ENCODE results near the gene SYTL5. TPM values are rescaled to one million over a fixed set of nuclear protein-coding genes. Genes with fewer than 3 reads are reported as not detected.

The SYTL5 gene
- total RNA-seq, 4 donors from 2014 or later: 0.10 to 1.7 (median 0.11) TPM; not detected in 1

DNA sequence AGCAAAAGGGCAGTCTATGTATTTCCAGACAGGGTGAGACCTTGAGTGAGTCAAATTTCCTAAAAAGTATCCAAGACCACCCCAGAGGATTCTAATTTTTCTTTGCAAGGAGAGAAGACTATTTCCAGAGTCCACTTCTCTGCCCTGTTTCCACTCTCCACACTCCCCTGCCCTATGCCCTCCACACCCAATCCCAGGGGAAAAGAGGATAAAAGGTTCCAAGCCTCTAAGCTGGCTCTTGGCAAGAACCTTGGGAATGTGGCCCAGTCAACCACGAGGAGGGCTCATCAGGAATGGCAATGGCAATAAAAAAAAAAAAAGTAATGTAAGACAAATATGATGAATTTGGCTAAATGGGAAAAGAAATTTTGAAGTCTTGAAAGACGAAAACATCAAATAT lies 148.5 kb downstream of the SYTL5 start:
- WGBS, 2 donors: 45 to 83% methylated on average over 2 of the region's 2 CpGs
- H3K4me1 ChIP-seq: no peaks in the 10 kb centered on the region
- no peaks in the 10 kb centered on the region for H3K9me3 ChIP-seq
- no peaks in the 10 kb centered on the region for H3K36me3 ChIP-seq
- intact Hi-C loops (cut with DNase I): no loop called here
- DNase-seq: no peak
- no peak overlapping the region for H3K27ac ChIP-seq
- no peak for TF ChIP-seq POLR2A (IDR thresholded peaks at IDR 0.05)
- TF ChIP-seq, protein P1, sequence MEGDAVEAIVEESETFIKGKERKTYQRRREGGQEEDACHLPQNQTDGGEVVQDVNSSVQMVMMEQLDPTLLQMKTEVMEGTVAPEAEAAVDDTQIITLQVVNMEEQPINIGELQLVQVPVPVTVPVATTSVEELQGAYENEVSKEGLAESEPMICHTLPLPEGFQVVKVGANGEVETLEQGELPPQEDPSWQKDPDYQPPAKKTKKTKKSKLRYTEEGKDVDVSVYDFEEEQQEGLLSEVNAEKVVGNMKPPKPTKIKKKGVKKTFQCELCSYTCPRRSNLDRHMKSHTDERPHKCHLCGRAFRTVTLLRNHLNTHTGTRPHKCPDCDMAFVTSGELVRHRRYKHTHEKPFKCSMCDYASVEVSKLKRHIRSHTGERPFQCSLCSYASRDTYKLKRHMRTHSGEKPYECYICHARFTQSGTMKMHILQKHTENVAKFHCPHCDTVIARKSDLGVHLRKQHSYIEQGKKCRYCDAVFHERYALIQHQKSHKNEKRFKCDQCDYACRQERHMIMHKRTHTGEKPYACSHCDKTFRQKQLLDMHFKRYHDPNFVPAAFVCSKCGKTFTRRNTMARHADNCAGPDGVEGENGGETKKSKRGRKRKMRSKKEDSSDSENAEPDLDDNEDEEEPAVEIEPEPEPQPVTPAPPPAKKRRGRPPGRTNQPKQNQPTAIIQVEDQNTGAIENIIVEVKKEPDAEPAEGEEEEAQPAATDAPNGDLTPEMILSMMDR (IDR thresholded peaks at IDR 0.05): no peak
- no peak overlapping the region for H3K4me3 ChIP-seq (replicated peaks in 1 of 3)
- no peaks in the 10 kb centered on the region for H3K27me3 ChIP-seq

DNA sequence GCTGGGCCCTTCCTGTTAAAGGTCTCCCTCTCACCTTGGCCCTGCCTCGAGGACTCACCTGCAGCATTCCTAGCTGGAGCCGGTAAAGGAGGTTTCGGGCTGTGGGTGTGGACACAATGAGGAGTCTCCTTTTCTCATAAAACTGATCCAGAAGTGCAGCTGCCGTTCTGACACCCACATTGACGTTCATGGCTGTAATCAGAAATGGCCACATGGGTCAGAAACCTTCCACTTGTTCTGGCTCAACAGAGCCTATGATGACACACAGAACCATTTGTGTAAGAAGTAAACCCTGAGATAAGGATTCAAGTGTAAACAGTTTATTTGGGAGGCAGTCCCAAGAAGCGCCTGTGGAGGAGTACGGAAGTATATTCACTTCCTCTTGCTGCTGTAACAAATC lies 150.5 kb downstream of the SYTL5 start:
- Histone ChIP-seq H3K9me3 (no peaks in the 10 kb centered on the region), H3K36me3 (no peaks in the 10 kb centered on the region), H3K4me3 (replicated peaks in 1 of 3) (no peak overlapping the region), H3K27me3 (no peaks in the 10 kb centered on the region), H3K27ac (no peak overlapping the region), H3K4me1 (no peaks in the 10 kb centered on the region)
- DNase-seq: no peak
- no peak for TF ChIP-seq POLR2A (IDR thresholded peaks at IDR 0.05)
- TF ChIP-seq, protein P1 (IDR thresholded peaks at IDR 0.05): no peak
- 94 to 100% methylated on average over 6 to 7 of the region's 7 CpGs for WGBS, 2 donors
- intact Hi-C loops (cut with DNase I): no loop called here

DNA sequence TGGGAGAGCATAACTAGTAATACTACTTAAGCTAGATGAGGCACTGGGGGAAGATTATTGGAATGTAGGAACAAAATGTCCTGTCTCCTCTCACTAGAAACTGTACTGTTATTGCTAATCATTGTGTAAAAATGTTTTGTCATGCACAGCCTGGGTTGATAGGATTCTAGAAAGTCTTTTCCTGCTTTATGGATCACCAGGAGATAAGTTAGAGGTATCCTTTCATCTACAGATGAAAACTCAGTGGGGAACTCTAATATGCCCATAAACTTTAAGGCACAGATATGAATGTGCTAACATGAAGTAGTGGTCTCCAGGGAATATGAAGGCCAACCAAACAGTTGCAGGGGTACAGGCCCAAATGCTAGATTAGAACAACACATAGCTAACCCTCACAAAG lies 156.8 kb downstream of the SYTL5 start:
- TF ChIP-seq, protein P1 (IDR thresholded peaks at IDR 0.05): no peak
- TF ChIP-seq POLR2A (IDR thresholded peaks at IDR 0.05): no peak
- Histone ChIP-seq H3K4me3 (replicated peaks in 1 of 3) (no peak overlapping the region), H3K9me3 (no peaks in the 10 kb centered on the region), H3K4me1 (no peaks in the 10 kb centered on the region), H3K27ac (no peak overlapping the region), H3K36me3 (no peaks in the 10 kb centered on the region), H3K27me3 (no peaks in the 10 kb centered on the region)
- no peak for DNase-seq
- intact Hi-C loops (cut with DNase I): loop anchor here (5.0 kb wide), 1 partner anchor 236 kb away; no protein-coding TSS in a partner anchor

DNA sequence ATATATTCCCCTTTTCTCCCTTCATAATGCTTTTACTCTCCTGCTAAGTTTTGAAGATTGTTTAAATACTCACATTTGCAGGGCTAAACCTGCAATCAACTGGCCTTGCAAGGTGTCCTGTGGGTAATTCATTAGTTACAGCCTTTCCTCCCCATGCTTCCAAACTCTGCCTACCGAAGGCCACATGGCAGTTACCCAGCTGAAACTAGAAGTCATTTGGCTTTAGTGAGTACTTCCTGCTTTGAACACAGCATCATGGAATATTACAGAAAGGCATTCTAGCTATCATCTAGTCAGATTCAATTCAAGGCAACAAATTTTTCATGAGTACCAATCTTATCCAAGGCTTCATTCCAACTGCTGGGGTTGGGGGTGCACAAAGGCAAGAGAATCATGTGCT lies 158.7 kb downstream of the SYTL5 start:
- TF ChIP-seq POLR2A (IDR thresholded peaks at IDR 0.05): no peak
- TF ChIP-seq, protein P1 (IDR thresholded peaks at IDR 0.05): no peak
- Histone ChIP-seq H3K9me3 (no peaks in the 10 kb centered on the region), H3K36me3 (no peaks in the 10 kb centered on the region), H3K27me3 (no peaks in the 10 kb centered on the region), H3K4me3 (replicated peaks in 1 of 3) (no peak overlapping the region), H3K4me1 (no peaks in the 10 kb centered on the region), H3K27ac (no peak overlapping the region)
- intact Hi-C loops (cut with DNase I): no loop called here
- no peak for DNase-seq
- WGBS, 2 donors: 67 to 75% methylated on average over 1 of the region's 1 CpG

DNA sequence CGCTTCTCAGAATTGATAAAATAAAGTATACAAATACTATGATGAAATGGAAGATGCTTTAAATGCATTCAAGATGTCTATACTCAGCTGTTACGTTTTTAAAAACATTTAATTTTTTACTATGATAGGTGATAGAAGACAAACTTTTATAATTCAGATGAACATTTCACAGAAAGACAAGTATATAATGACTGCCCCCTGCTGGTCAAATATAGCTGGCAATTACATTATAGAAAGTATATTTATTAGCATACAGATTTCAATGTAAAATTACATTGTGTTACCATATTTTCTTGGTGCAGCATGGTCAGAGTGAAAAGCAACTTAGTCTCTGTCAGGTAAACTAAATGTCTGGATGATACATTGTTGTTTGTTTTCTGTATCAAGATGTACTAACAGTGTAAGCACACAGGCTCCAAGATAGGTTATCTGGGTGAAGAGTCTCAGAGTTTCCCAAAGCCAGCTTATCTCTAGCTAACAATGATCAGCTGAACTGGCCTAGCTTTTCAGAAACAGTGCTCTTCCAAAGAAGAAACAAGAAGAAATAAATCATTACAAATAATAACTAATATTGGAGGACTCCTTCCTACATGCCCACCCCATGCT lies 160.2 kb downstream of the SYTL5 start:
- WGBS, 2 donors: 52 to 58% methylated on average over 2 of the region's 2 CpGs
- intact Hi-C loops (cut with DNase I): no loop called here
- DNase-seq: peak; percentile 2 to 3
- TF ChIP-seq POLR2A (IDR thresholded peaks at IDR 0.05): no peak
- TF ChIP-seq, protein P1 (IDR thresholded peaks at IDR 0.05): peak in 5 of 6 experiments; percentile 18 to 60 (median 51)
- no peak overlapping the region for H3K4me3 ChIP-seq (replicated peaks in 1 of 3)
- no peak overlapping the region for H3K27ac ChIP-seq
- H3K27me3 ChIP-seq: no peaks in the 10 kb centered on the region
- H3K36me3 ChIP-seq: no peaks in the 10 kb centered on the region
- H3K9me3 ChIP-seq: no peaks in the 10 kb centered on the region
- no peaks in the 10 kb centered on the region for H3K4me1 ChIP-seq

All from thyroid gland (tissue), 4 donors.